K562 (cell line): Measurements from ENCODE around the gene SPATS2. TPM values are rescaled to one million over a fixed set of nuclear protein-coding genes. Genes with fewer than 3 reads are reported as not detected.
A peak's percentile ranks its signal among the peaks of the same experiment; 100 is the strongest.

ENCODE experiments used
- ATAC-seq: fragments of 200-7000 bp; cut with Tn5 transposase; 3 replicates; pipeline ENCODE4 v1.9.1; 2020; ENCODE audit warnings: moderate library complexity
- BruUV-seq: library from RNA; stranded (reverse); fragments of 400-500 nt; replicated peaks from 2 replicates; lab custom pipeline; 2021; lab: Mats Ljungman, UMichigan
- CTCF ChIA-PET: fragments of 300-600 bp; formaldehyde crosslinking; extraction: SDS; loops from one replicate; lab custom pipeline; 2021; ENCODE audit warnings: low intra/inter-chr PET ratio; lab: Yijun Ruan, JAX
- POLR2A ChIA-PET: fragments of 300-600, 350-650 bp; sonication (Branson Sonifier 250); formaldehyde crosslinking; extraction: SDS; loops from one replicate; lab custom pipeline; 2021; ENCODE audit warnings: antibody characterized with exemption, inconsistent platforms; lab: Yijun Ruan, JAX
- DNase-seq, 4 experiments: peaks; one replicate each; pipeline versions ENCODE4 v3.0.0 to v3.0.0-alpha.2; 2011 to 2018; ENCODE audit warnings: low spot score in 3 of 4, mixed read lengths in 3 of 4; ENCODE audit errors: extremely low read depth in 1 of 4
- FAIRE-seq: peaks from 2 replicates; lab custom pipeline; 2011; peaks lifted over from hg19 to GRCh38; lab: Jason Lieb, UNC
- H2AFZ ChIP-seq: 2 replicates; pipeline ENCODE4 v1.6.0; 2011; ENCODE audit warnings: low read depth, low read length, control low read depth, inconsistent platforms
- H3K27ac ChIP-seq: fragments of 200-600 bp; 3 replicates; pipeline ENCODE4 v1.8.0; 2011; ENCODE audit warnings: low read depth, mild to moderate bottlenecking, control low read depth, inconsistent platforms, low read length, moderate library complexity, mixed read lengths; ENCODE audit errors: extremely low read depth
- H3K27me3 ChIP-seq, 2 experiments: fragments of 300-600 bp in 1 of 2; 2 replicates in 1 of 2; 3 replicates in 1 of 2; pipeline versions ENCODE4 v1.6.0 to v1.8.0; 2011; ENCODE audit warnings: inconsistent platforms in 2 of 2, low read length in 2 of 2, mild to moderate bottlenecking in 1 of 2, mixed read lengths in 1 of 2, moderate library complexity in 1 of 2; ENCODE audit not compliant: control insufficient read depth in 2 of 2, insufficient read depth in 2 of 2
- H3K36me3 ChIP-seq: fragments of 300-600 bp; 3 replicates; pipeline ENCODE4 v1.8.0; 2011; ENCODE audit warnings: mild to moderate bottlenecking, low read length, inconsistent platforms; ENCODE audit not compliant: control insufficient read depth, insufficient read depth
- H3K4me1 ChIP-seq, 2 experiments: fragments of 200-600 bp in 1 of 2; replicated peaks in 1 of 2; 2 replicates in 1 of 2; 3 replicates in 1 of 2; pipeline versions ENCODE4 v1.5.1 to v1.8.0; 2011; ENCODE audit warnings: inconsistent platforms in 2 of 2, low read length in 2 of 2, mild to moderate bottlenecking in 1 of 2, mixed read lengths in 1 of 2, moderate library complexity in 1 of 2; ENCODE audit not compliant: control insufficient read depth in 2 of 2, insufficient read depth in 2 of 2
- H3K4me2 ChIP-seq: 2 replicates; pipeline ENCODE4 v1.6.1; 2011; ENCODE audit warnings: low read length, control low read depth, inconsistent platforms, mixed read lengths; ENCODE audit not compliant: insufficient read depth
- H3K4me3 ChIP-seq: fragments of 200-600 bp; sonication (generic), shearing (Covaris generic); 2 replicates; pipeline ENCODE4 v1.5.1; 2016; ENCODE audit warnings: control low read depth, inconsistent platforms
- H3K79me2 ChIP-seq: fragments of 200-600 bp; 3 replicates; pipeline ENCODE4 v1.8.0; 2011; ENCODE audit warnings: low read length, inconsistent platforms; ENCODE audit not compliant: control insufficient read depth, insufficient read depth
- H3K9ac ChIP-seq, 2 experiments: 2 replicates each; pipeline versions ENCODE4 v1.6.0 to v1.6.1; 2011; ENCODE audit warnings: low read depth in 2 of 2, low read length in 2 of 2, control low read depth in 1 of 2, inconsistent platforms in 1 of 2, mild to moderate bottlenecking in 1 of 2, mixed read lengths in 1 of 2; ENCODE audit not compliant: insufficient read depth in 1 of 2
- H3K9me1 ChIP-seq: one replicate; pipeline ENCODE4 v1.6.0; 2011; ENCODE audit warnings: inconsistent platforms, mild to moderate bottlenecking, low read length, moderate library complexity; ENCODE audit not compliant: control insufficient read depth, insufficient read depth
- H3K9me3 ChIP-seq: replicated peaks from 2 replicates; pipeline ENCODE4 v1.5.1; 2011; ENCODE audit warnings: low read depth, low read length, inconsistent platforms; ENCODE audit not compliant: control insufficient read depth, insufficient read depth
- H4K20me1 ChIP-seq: replicated peaks from 2 replicates; pipeline ENCODE4 v1.6.1; 2011; ENCODE audit warnings: low read length, inconsistent platforms, mixed read lengths; ENCODE audit not compliant: control insufficient read depth, insufficient read depth
- HDAC3 ChIP-seq: fragments of 450-650 bp; IDR thresholded peaks from 2 replicates; pipeline ENCODE4 v1.6.1; 2018; ENCODE audit warnings: borderline replicate concordance, mild to moderate bottlenecking, moderate library complexity; ENCODE audit not compliant: partially characterized antibody
- MEIS2 ChIP-seq: fragments of 450-650 bp; IDR thresholded peaks from 2 replicates; pipeline ENCODE4 v1.6.1; 2014; ENCODE audit warnings: mild to moderate bottlenecking; ENCODE audit not compliant: partially characterized antibody
- ZBTB40 ChIP-seq, 2 experiments: fragments of 450-650 bp in 1 of 2; sonication (generic) in 1 of 2; formaldehyde crosslinking in 1 of 2; IDR thresholded peaks; 2 replicates each; pipeline versions ENCODE4 v1.7.1 to v1.9.0; 2016 to 2022; ENCODE audit warnings: inconsistent platforms in 1 of 2, mild to moderate bottlenecking in 1 of 2, missing genetic modification reagents in 1 of 2
- ZNF384 ChIP-seq: IDR thresholded peaks from 2 replicates; pipeline ENCODE4 v1.6.1; 2012; ENCODE audit warnings: low read depth, low read length, improper control_type of control experiment
- WGBS: fragments of 100-300 bp; shearing (Covaris generic); methylation state at CpG from one replicate; pipeline ENCODE4 v1.1.6; 2016; ENCODE audit warnings: low coverage, mixed read lengths; ENCODE audit not compliant: insufficient coverage; ENCODE audit errors: missing lambda C conversion rate; 5-methylcytosine and 5-hydroxymethylcytosine counted together
- in situ Hi-C: fragments of 300-500 bp; cut with MboI; formaldehyde crosslinking; loops from 4 replicates; pipeline ENCODE4 v1.15.0; 2018; ENCODE audit warnings: inconsistent platforms, mixed read lengths
- intact Hi-C: fragments of 100-400 bp; cut with micrococcal nuclease; formaldehyde crosslinking; loops from 2 replicates; pipeline ENCODE4 v1.14.2; 2022
- polyA plus RNA-seq, 8 experiments: library from polyadenylated mRNA; depleted of rRNA in 4 of 8; stranded (reverse) in 5 of 8; unstranded in 3 of 8; fragments of >200 nt; fragmentation: Nextera tagmentation in 2 of 8; fragmentation: Illumina TruSeq in 1 of 8; extraction: Ambion mirVana in 2 of 8; extraction: Trizol in 1 of 8; gene quantifications; 2 replicates each; pipeline versions ENCODE4 v1.2.1 to v1.2.3, GENCODE V29; 2011 to 2014; ENCODE audit warnings: inconsistent platforms in 1 of 8, missing spikeins in 1 of 8
- total RNA-seq, 7 experiments: library from RNA; depleted of rRNA in 6 of 7; stranded (reverse); fragments of >200 nt in 6 of 7; fragmentation: Illumina TruSeq in 2 of 7; extraction: Trizol in 2 of 7; gene quantifications; 2 replicates each; pipeline versions ENCODE4 v1.2.1 to v1.2.3, GENCODE V29; 2011 to 2021; ENCODE audit warnings: low replicate concordance in 1 of 7
- TF ChIP-seq, protein P1 (sequence below), 2 experiments: IDR thresholded peaks in 1 of 2; conservative IDR thresholded peaks in 1 of 2; 2 replicates each; pipeline ENCODE4 v1.6.1; 2016; ENCODE audit warnings: low read depth in 2 of 2, mild to moderate bottlenecking in 1 of 2, missing compliant biosample characterization in 1 of 2, missing genetic modification characterization in 1 of 2, moderate library complexity in 1 of 2
- TF ChIP-seq, protein P2 (sequence below): fragments of 450-650 bp; IDR thresholded peaks from 2 replicates; pipeline ENCODE4 v1.6.1; 2016

Gene SPATS2
- total and polyA plus RNA-seq, 9 of the 15 experiments (the other 6 are each of a cell fraction or from before 2014, with no cell fraction given), result 5.4 to 48.2 (median 17.5) TPM

- no peak for TF ChIP-seq HDAC3
Observed at GRCh38 chr12:49414364-49414763, 47.1 kb downstream of the SPATS2 start (continued).

DNA sequence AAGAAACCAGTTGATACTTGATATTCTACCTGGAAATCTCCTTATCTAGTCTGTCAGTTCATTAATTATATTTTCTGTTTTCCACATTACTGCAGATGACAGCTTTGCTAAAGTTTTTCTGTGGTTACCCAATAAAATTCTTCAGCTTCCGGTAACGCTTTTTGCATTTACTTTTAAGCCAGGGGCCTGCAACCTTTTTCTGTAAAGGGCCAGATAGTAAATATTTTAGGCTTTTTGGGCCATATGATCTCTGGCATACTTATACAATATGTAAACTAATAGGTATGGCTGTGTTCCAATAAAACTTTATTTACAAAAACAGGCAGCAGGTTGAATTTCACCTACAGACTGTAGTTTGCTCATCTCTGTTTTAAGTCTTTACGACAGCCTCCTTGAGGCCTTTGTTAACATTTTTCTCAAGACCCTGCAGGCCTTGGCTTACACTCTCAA is 48.3 kb downstream of the SPATS2 start:
- Histone ChIP-seq H3K27ac (no peak overlapping the region; the same call in 2 of the 3 replicates), H3K4me1 (peaks cover 4 to 21% of the 10 kb centered on the region in 2 experiments; a peak in 4 of 5 replicates), H3K9me3 (no peaks in the 10 kb centered on the region), H3K4me3 (no peak overlapping the region), H3K4me2 (no peak overlapping the region), H4K20me1 (no peaks in the 10 kb centered on the region), H3K9ac (no peak overlapping the region), H3K36me3 (no peaks in the 10 kb centered on the region; the same call in 2 of the 3 replicates), H2AFZ (no peak overlapping the region), H3K79me2 (no peaks in the 10 kb centered on the region), H3K27me3 (no peaks in the 10 kb centered on the region), H3K9me1 (no peaks in the 10 kb centered on the region)
- ATAC-seq (no peak), FAIRE-seq (no peak), DNase-seq (no peak)
- ChIA-PET CTCF (no interaction called here), POLR2A (no interaction called here)
- 43% methylated on average over 3 of the region's 3 CpGs for WGBS
- in situ Hi-C loops, result no loop called here
- intact Hi-C loops, result no loop called here
- no TSS peak for BruUV-seq
- TF ChIP-seq, protein P1, sequence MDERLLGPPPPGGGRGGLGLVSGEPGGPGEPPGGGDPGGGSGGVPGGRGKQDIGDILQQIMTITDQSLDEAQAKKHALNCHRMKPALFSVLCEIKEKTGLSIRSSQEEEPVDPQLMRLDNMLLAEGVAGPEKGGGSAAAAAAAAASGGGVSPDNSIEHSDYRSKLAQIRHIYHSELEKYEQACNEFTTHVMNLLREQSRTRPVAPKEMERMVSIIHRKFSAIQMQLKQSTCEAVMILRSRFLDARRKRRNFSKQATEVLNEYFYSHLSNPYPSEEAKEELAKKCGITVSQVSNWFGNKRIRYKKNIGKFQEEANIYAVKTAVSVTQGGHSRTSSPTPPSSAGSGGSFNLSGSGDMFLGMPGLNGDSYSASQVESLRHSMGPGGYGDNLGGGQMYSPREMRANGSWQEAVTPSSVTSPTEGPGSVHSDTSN (CRISPR knock-in tag; IDR thresholded peaks at IDR 0.05; ENCODE audit: low read depth), result no peak
- TF ChIP-seq, protein P1 (tag; conservative IDR thresholded peaks at IDR 0.05; ENCODE audit: low read depth), result peak; percentile 39; the same call in 1 of the 2 replicates
- TF ChIP-seq ZBTB40 (IDR thresholded peaks at IDR 0.05), result peak; percentile 97
- peak; percentile 94 for TF ChIP-seq ZBTB40 (CRISPR knock-in tag; IDR thresholded peaks at IDR 0.05)
- peak; percentile 50; the same call in 1 of the 2 replicates for TF ChIP-seq ZNF384
- TF ChIP-seq, protein P2, sequence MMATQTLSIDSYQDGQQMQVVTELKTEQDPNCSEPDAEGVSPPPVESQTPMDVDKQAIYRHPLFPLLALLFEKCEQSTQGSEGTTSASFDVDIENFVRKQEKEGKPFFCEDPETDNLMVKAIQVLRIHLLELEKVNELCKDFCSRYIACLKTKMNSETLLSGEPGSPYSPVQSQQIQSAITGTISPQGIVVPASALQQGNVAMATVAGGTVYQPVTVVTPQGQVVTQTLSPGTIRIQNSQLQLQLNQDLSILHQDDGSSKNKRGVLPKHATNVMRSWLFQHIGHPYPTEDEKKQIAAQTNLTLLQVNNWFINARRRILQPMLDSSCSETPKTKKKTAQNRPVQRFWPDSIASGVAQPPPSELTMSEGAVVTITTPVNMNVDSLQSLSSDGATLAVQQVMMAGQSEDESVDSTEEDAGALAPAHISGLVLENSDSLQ, result peak; percentile 38; the same call in 1 of the 2 replicates
- TF ChIP-seq MEIS2, result peak; percentile 83
